Measurements from ENCODE around the gene GARS1.

DNA sequence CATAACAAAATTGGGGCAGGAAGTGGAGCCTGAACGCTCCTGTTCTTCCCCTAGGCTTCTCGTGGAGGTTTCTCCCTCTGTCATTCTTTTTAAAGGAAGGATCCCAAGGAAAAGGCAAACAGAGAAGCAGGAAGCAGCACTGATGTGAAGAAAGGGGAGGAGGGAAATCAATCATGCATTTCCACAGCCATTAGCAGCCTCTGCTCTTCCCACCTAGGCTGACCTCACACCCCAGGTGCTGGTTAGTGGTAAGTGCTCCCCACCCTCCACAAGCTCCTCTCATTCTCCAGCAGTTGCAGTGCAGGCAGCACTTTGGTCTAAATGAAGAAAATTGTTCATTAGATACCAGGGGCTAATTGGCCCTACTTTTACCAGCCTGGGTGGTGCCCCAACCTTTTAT lies 85.0 kb downstream of the GARS1 start:
- no peak for TF ChIP-seq CTCF (IDR thresholded peaks at IDR 0.05; ENCODE audit: low read length)
- no peak for TF ChIP-seq EZH2 (IDR thresholded peaks at IDR 0.05; ENCODE audit: borderline replicate concordance, low read length)
